Stomach (tissue), 4 donors: ENCODE measurements around the gene PAMR1.

Source experiments
- EP300 ChIP-seq: sonication (generic); formaldehyde crosslinking; IDR thresholded peaks from one replicate; pipeline ENCODE4 v1.6.1; 2017; ENCODE audit warnings: antibody characterized with exemption
- POLR2A ChIP-seq, 4 donors: fragments of 450-650 bp; IDR thresholded peaks; one replicate each; pipeline ENCODE4 v1.6.1; 2016; ENCODE audit warnings: antibody characterized with exemption in 4 of 4, control low read depth in 2 of 4, mild to moderate bottlenecking in 1 of 4, moderate library complexity in 1 of 4
- POLR2AphosphoS5 ChIP-seq, 3 donors: sonication (generic); formaldehyde crosslinking; IDR thresholded peaks; one replicate each; pipeline ENCODE4 v1.6.1; 2016; ENCODE audit warnings: antibody characterized with exemption in 3 of 3
- TF ChIP-seq, protein P1 (sequence below), 7 experiments: fragments of 450-650 bp in 4 of 7; fragments of 200-600 bp in 3 of 7; sonication (generic) in 3 of 7; IDR thresholded peaks; one replicate each; pipeline ENCODE4 v1.5.1; 2016 to 2019; ENCODE audit warnings: antibody characterized with exemption in 7 of 7, control low read depth in 2 of 7, mild to moderate bottlenecking in 1 of 7

DNA sequence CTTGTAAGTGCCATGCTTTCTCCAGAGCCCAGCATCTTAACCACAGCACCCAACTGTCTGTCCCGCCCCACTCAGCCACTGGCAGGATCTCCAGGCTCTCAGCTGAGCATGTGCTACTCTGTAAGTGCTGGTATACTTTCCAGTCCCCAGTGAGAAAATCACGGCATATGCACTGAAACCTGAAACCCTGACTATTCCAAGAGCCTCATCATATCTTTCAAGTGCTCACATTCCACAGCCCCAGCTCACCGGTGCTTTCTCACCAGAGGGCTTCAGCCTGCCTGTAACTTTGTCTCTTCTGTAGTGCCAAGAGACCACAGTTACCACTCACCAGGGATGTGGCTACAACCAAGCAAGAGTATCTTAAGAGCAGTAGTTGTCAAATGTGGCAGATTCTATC is 24.4 kb upstream of the PAMR1 start:
- TF ChIP-seq, protein P1, sequence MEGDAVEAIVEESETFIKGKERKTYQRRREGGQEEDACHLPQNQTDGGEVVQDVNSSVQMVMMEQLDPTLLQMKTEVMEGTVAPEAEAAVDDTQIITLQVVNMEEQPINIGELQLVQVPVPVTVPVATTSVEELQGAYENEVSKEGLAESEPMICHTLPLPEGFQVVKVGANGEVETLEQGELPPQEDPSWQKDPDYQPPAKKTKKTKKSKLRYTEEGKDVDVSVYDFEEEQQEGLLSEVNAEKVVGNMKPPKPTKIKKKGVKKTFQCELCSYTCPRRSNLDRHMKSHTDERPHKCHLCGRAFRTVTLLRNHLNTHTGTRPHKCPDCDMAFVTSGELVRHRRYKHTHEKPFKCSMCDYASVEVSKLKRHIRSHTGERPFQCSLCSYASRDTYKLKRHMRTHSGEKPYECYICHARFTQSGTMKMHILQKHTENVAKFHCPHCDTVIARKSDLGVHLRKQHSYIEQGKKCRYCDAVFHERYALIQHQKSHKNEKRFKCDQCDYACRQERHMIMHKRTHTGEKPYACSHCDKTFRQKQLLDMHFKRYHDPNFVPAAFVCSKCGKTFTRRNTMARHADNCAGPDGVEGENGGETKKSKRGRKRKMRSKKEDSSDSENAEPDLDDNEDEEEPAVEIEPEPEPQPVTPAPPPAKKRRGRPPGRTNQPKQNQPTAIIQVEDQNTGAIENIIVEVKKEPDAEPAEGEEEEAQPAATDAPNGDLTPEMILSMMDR (IDR thresholded peaks at IDR 0.05) = no peak
- TF ChIP-seq POLR2A (IDR thresholded peaks at IDR 0.05) (no peak), POLR2AphosphoS5 (IDR thresholded peaks at IDR 0.05) (no peak), EP300 (no peak)
